ENCODE measurements around the gene GABBR2.
"Not testable (repeated sequence)": the region's sequence is repeated elsewhere in the genome, so short reads cannot be mapped to it uniquely, and the experiment has no call there.

Gene GABBR2

DNA sequence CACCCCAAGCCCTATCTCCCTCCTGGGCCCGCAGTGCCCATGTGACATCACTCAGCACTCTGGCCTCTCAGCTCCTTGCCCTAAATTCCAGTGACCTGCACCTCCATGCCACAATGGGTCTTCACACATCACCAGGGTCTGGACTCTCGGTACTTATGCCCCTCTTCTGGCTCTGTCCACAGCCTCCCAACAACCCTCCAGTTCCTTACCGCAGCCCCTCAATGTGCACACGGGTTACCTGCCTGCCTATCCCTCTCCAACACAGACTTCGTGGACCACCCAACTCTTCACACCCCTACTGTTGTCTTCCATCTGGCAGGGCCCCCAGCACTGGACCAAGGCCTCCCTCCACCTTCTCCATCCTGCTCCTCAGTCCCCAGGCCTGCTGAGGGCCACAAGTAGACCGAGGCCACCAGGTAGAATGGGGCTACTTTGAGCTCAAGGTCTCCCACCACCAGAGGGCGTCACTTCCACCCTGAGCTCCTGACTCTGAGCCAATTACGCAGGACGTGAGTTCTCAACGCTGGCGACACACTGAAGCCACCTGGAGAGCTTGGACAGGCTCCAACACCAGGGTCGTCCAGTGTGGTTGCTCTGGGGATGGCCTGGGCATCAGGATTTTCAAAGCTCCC, 172.1 kb downstream of the GABBR2 start:
- DNase-seq: no peak

DNA sequence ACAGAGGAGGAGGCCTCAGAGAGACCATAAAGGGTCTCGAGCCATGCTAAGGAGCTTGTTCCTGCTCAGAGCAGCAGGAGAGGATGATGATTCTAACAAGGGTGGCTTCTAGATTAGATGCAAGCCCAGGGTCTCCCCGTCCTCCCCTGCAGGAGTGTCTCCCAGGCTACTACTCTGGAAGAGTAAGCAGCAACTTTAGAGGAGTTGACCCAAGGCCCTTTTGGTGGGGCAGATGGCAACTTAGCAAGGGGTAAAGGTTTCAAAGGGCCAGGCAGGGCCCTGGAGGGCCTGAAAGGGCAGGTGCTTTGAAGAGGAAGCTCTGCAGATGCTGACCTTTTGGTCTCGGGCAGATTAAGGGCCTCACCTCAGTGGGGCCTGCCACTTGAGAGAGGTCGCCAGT, 174.9 kb downstream of the GABBR2 start:
- no peak for DNase-seq

DNA sequence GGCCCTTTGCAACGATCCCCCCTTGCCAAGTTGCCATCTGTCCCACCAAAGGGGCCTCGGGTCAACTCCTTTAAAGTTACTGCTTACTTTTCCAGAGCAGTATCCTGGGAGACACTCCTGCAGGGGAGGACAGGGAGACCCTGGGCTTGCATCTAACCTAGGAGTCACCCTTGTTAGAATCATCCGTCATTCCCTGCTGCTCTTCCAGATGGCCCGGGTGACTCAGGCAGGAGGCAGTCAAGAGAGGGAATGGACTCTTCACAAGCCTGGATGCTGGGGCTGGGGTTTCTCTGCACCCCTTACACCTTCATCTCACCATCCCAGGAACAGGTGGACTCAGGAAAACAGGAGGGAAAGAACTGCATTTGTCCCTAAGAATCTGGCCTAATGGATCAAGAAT, 175.6 kb downstream of the GABBR2 start:
- DNase-seq: no peak

DNA sequence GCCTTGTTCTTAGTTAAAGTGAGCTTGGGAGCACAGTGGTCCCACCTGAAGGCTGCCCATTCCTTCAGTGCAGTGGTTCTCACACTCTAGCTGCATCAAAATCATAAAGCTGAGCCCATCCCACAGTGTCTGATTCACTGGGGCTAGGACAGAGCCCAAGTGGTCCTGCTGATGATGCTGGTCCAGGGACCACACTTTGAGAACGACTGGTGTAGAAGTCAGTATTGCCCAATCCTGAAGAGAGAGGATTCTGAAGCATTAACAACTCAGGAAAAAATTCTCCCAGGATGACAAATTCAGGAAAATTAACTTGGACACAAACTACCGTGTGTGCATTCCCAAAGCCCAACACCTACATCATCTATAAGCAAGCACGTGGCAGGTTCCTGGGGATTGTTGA, 176.2 kb downstream of the GABBR2 start:
- no peak for DNase-seq

DNA sequence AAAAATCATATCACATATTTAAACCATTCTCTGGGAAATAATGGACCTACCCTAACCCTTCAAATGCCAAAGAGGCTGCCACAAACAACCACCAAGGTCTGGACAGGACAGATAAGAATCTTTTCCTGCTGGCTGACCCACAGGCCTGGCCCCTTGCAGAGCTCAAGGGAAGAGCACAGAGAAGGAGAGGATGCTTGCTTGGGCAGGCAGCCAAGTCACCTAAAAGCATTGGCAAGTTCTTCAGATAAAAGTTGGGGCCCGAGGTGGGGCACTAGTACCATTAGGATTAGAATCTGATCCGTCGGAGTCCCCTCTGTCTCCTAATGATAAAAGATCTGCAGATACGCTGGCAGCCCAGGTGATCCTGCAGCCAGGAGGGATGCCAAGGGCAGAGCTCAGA, 176.6 kb downstream of the GABBR2 start:
- DNase-seq: no peak

DNA sequence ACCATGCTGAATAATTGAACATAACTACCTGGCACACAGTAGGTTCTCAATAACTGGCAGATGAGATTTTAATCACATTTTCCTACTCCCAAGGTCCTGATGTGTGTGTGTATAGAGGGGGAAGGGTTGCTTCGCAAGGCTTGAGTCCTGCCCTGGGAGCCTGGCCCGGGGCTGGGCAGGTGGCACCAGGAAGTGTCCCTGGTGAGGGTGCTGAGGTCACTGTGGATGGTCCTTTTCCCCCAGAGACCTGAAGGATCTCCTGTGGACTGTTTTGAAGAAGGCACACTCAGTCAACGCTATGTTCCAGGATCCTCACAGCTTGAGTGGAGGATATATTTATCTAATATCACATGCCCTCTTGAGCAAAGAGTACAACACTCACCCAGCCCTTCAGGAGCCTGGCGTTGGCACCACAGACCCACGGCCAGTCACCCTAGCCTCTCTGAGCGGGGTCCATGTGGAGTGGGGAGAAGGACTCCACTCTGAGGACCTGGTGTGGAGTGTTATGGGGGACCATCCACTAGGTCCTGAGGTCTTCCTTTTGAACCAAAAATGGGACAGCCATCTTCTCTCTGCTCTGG, 177.8 kb downstream of the GABBR2 start:
- DNase-seq: no peak

DNA sequence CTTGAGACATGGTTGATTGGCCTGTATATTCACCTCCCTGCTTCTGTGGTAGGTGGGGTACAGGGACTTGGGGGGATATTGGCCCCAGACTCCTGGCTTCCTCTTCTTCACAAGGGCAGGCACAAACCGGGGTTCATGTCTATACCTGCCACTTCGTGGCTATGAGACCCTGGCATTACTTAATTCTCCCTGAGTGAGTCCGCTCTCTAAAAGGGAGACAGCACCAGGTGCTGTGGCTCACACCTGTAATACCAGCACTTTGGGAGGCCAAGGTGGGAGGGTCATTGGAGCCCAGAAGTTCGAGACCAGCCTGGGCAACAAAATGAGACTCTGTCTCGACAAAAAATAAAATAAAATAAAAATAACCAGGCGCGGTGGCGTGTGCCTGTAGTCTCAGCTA, 178.5 kb downstream of the GABBR2 start:
- DNase-seq: no peak

DNA sequence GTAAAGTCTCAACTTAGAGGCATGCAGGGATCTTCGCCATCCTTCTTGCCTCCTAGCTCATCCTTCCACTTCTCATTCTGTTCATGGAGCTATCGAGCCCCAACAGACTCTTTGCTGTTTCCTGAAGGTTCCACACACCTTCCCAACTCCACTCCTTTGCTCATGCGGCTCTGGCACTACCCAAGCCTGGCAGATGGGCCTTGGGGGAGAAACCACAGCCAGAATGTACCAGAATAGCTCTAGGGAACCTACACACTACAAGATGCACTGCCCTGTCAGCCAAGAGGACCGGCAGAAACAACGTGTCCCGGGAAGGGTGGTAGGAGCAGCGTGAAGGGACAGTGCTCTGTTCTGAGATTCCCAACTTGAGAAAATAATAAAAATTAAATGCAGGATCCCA, 178.9 kb downstream of the GABBR2 start:
- DNase-seq: no peak

DNA sequence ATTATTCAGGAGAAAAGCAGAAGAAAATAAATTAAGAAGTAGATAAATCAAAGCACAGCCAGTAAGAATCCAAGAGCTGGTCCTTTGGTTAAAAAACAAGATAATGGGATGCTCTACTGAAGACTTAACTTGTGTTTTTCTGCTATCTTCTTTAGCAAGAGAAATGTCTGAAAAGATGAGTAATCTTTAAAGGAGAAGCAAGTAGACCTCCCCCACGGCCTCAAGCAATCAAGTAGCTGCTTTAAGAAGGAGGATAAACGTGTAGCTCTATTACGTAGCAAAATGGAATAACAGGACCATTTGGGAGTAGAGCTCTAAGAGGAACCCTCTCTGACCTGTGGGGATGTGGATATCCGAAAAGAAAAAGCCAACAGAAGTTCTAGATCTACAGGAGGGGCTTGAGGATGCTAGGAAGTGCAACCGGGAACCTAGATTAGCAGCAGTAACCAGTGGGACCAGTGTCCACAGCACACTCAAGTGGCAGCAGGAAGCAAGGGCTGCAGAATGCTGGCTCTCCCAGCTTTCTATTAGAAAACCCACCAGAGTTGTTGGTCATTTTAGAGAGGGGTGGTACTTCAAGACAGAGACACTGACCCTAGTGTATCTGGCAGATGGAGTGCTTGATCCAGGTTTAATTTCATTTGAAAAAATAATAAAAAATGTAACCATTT, 185.4 kb downstream of the GABBR2 start:
- DNase-seq: peak; percentile 22

DNA sequence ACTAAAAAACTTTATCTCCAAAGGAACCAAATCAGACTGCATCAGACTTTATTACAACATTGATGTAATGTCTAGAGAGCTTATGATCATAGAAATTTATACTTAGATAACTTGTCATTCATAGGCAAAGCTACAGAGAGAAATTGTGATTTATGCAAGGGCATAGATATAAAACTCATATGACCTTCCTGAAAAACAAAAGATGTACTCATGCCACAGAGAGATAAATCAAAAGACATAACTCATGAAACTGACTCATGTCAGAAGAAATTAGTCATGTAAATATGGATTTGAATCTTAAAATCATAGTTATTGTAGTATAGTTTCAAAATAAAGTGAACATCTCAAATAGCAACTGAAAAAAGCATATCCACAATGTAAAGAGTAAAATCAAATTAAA, 186.2 kb downstream of the GABBR2 start:
- DNase-seq: no peak

DNA sequence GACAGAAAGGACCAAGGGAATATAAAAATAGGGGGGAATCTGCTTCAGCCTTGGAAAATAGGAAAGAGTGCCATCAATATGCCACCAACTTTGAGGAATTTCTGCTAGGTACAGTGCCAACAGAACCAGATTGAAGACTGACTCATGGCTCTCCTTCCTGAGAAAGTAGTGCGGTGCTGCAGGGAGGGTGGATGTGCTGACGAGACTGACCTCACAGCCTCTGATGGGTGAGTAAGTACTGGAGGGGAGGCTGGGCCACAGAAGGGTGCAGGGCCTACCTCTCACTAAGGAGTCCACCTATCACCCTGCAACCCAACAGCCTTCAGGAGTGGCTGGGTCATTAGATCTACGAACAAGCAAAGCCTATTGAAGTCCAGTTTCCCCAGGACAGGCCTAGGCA, 187.6 kb downstream of the GABBR2 start:
- DNase-seq: peak; percentile 29

DNA sequence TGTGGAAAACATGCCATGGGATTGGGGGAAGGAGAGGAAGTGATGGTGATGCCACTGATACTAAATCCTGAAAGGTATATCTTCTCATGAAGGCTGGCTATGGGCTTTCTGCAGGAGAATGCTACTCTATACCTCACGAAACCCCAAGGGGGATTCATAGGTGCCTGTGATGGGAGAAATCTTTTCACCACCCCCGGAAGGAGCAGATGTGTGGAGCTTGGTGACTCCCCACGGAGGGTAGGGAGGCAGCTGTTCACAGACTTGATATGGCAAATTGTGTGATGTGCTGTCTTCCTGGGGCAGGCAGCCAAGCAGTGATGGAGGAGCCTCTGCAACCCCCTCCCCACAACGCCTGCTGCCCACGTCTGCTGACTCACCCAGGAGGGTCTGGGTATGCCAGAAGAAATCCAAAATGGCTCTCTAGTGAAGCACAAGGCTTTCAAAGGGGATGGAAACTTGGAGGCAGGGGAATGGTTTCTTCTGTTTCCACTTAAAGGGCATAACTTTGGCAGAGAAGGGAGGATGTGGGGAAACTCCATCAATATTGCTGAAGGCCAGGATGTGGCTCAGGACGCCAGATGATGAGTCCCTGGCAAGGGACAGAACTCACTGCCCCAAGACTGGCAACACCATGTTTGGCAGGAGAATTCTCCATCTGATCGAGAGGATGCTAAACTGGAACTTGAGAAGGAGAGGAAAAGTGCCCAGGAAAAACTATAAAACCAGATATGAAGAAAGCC, 188.3 kb downstream of the GABBR2 start:
- DNase-seq: no peak

DNA sequence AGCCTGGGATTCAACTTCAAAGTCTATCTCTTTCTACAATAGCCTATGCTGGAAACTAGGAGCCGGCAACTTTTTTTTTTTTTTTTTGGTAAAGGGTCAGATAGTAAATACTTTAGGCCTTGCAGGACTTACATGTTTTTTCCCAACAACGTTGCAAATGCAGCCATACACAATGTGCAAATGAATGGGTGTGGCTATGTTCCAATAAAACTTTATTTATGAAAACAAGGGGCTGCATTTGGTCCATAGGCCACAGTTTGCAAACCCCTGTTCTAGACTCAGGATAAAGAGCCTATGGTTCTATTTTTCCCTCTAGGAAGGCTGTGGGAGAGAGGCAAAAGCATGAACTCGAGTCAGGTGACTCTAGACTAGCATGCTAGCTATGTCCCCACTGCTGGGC, 189.1 kb downstream of the GABBR2 start:
- no peak for DNase-seq

DNA sequence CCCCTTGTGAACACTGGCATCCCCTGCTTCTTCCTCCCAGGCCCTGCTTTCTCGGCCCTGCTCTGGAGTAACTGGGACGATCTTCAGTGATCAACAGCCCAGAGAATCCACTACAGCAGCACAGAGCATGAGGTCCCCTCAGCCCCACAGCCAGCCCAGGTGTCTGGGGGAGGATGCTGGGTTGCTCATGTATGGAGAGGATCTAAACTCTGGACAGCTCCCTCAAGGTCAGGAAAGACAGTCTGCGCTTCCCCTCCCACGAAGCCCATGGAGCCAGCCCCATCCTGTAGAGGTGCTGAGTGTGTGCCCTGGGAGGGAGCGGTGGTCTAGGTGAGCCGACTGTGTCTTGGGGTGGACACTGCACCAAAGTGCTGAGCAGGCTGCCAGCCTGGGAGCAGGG, 190.2 kb downstream of the GABBR2 start:
- DNase-seq: no peak

DNA sequence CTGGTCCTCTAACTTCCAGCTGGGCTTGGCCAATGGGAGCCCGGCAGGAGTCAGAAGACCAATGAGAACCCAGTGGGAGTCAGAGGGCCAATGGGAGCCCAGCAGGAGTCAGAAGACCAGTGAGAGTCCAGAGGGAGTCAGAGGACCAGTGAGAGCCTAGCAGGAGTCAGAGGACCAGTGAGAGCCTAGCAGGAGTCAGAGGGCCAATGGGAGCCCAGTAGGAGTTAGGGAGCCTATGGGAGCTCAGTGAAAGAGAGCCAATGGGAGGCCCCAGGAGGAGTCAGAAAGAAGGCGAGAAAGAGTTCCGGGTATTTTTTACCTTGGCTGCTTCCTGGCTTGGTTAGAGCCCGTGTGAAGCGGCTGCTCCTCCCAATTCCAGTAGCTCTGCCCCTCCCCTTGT, 191.0 kb downstream of the GABBR2 start:
- no peak for DNase-seq

DNA sequence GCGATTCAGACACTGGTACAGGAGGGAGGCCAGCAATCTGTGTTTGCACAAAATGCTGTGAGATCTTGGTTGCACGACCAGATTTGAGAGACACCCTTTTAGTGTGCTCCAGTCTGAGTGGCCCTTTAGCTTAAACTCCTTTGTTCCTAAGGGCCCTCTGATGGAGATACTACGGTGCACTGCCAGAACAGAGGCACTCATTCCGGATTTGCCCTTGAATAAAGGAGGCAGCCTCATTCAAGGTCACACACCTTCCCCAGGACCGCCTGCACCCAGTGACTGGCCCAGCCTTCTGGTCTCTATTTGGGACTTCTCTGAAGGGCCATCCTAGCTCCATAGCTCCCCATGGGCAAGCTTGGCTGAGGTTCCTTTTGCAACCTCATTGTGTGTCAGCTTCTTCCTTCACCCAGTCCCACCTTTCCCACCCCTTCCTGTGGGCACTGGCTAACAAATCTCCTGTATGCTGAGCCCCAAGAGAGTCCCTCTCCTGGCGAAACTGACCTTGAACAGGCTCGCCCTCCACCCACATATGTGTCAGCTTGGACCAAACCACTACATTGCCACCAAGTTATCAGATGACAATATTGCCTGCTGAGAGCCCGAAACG, 191.7 kb downstream of the GABBR2 start:
- no peak for DNase-seq

DNA sequence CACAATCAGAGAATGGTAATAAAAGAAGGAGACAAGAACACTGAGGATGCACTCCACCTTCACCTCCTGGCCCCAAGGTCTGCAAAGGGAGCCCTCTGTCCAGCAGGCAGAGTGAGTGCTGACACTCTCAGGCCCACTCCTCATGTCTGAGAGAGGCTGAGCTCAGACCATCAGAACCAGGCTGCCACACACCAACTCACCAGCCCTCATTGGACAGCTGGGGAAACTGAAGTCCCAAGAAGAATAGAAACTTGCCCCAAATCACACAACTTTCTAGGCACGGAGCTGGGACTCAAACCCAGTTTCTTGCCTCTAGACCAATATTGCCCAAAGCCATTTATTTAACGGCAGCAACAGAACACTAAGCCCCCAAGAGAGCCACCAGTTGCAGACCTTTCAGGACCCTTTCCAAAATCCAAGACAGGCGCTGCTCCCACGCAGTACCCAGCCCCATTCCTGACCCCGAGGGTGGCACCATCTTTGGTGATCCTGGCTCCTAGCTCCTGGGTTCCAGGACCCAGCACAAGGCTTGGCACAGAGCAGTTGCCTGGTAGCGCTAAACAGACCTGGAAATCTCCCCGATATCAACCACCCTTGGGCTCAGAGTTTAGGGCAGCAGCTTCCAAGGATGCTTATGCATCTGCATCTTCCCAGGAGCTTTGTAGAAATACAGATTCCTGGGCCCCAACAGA, 192.4 kb downstream of the GABBR2 start:
- no peak for DNase-seq

DNA sequence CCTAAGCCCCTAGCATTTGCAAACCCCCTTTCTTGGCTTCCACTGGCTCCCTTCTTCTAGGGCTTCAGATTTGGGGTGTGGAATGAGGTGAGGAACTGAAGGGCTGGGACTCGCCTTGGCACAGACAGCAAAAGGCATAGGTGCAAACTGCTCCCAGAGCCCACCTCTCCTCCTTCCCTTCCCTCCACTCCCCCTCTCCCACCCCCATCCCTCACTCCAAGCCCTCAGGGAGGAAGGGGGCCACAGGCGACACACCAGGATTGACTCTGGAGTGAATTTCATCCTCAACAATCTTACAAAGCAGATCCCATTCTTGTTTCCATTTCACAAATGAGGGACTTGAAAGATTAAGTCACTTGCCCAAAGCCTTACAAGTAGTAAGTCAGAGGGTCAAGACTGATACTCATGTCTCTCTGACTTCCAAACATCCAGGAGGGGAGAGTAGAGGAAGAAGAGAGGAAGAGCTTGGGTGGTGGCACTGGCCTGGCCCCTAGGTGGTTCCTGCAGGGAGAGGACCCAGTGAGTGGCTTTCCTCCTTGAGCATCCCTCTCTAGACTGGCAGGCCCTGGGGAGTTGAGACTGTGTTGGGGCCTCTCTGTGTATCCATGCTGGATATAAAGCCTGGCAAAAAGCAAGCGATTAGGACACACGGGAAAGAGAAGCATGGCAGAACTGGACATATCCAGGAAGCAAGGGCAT, 193.1 kb downstream of the GABBR2 start:
- no peak for DNase-seq

DNA sequence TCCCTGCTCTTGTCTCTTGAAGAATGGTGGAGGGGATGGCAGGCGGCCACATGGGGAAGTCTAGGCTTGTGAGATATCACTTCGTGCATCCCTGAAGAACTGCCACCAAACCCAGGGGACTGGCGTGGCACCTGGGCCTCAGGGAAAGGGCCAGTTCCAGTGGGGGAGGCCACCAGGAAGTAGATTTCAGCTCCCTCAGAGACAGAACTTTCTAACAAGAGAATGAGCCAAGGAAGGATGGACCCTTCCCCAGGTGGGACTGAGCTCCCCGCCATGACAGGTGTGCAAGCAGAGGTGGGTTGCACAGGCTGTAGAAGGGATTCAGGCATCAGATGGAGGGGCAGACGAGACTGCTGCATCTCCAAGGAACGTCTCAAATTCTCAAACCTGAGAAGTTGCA, 193.9 kb downstream of the GABBR2 start:
- DNase-seq: no peak

DNA sequence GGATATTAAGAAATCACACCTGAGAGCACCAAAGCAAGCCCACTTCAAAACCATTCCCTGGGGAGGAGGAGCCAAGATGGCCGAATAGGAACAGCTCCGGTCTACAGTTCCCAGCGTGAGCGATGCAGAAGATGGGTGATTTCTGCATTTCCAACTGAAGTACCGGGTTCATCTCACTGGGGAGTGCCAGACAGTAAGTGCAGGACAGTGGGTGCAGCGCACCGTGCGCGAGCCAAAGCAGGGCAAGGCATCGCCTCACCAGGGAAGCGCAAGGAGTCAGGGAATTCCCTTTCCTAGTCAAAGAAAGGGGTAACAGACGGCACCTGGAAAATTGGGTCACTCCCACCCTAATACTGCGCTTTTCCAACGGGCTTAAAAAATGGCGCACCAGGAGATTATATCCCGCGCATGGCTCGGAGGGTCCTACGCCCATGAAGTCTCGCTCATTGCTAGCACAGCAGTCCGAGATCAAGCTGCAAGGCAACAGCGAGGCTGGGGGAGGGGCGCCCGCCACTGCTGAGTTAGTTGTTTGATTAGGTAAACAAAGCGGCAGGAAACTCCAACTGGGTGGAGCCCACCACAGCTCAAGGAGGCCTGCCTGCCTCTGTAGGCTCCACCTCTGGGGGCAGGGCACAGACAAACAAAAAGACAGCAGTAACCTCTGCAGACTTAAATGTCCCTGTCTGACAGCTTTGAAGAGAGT, 200.4 kb downstream of the GABBR2 start:
- DNase-seq: not testable (repeated sequence)

DNA sequence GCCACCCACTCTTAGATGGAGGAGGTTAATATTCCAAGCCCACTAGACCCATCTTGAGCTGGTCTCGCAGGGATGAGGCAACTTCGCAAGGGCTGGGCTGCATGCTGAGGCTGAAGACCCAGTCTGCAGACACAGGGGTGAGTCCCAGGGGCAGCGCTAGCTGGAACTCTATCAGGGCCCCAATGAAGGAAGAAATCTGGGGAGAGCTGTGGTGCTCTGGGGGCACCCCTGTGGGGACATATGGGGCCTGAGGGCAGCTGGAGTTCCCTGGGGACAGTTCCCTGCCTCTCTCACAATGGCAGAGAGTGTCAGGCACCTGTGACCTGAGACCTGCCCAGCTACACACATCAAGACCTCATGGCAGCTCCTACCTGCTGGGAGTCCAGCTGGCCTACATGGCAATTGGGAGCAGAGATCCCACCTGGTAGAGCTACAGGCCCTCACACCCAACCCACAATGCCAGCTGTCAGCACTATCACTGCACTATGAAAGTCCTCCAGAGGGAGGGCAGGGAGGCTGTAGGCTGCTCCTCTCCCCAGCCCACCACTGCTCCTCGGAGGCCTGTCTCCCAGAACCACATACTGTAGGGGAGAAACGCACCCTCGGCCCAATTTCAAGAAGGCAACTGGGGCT, 202.2 kb downstream of the GABBR2 start:
- DNase-seq: no peak
